HEK293 (cell line): ENCODE data around the gene EPHA2.

Experiments used
- CTCF ChIA-PET: fragments of 350-600 bp; formaldehyde crosslinking; extraction: SDS; loops from one replicate; lab custom pipeline; 2021; ENCODE audit warnings: antibody characterized with exemption; lab: Yijun Ruan, JAX
- POLR2A ChIA-PET: fragments of 300-600 bp; formaldehyde crosslinking; extraction: SDS; loops from one replicate; lab custom pipeline; 2020; ENCODE audit warnings: antibody characterized with exemption, inconsistent platforms; lab: Yijun Ruan, JAX
- H3K27ac ChIP-seq: fragments of 200-500 bp; sonication (Bioruptor generic); 2 replicates; pipeline ENCODE4 v1.5.1; 2014; ENCODE audit warnings: low read depth, low read length, control low read depth, inconsistent platforms; ENCODE audit errors: extremely low read depth
- H3K36me3 ChIP-seq, 2 experiments: fragments of 200-500 bp in 1 of 2; sonication (Bioruptor generic) in 1 of 2; 1 replicate in 1 of 2; 2 replicates in 1 of 2; pipeline ENCODE4 v1.5.1; 2014 to 2017; ENCODE audit warnings: inconsistent platforms in 2 of 2, low read length in 2 of 2; ENCODE audit not compliant: control insufficient read depth in 2 of 2, insufficient read depth in 1 of 2
- H3K4me1 ChIP-seq: fragments of 200-500 bp; sonication (Bioruptor generic); 2 replicates; pipeline ENCODE4 v1.5.1; 2014; ENCODE audit warnings: mild to moderate bottlenecking, low read length, inconsistent platforms; ENCODE audit not compliant: control insufficient read depth, insufficient read depth
- H3K4me3 ChIP-seq: 2 replicates; pipeline ENCODE4 v1.5.1; 2011; ENCODE audit warnings: low read depth, mild to moderate bottlenecking, control low read depth, low read length, moderate library complexity
- H3K9me3 ChIP-seq: fragments of 200-500 bp; sonication (Bioruptor generic); 2 replicates; pipeline ENCODE4 v1.5.1; 2014; ENCODE audit warnings: low read depth, low read length, inconsistent platforms; ENCODE audit not compliant: control insufficient read depth, insufficient read depth
- BCL6B ChIP-seq: fragments of 450-650 bp; formaldehyde crosslinking; IDR thresholded peaks from 2 replicates; pipeline ENCODE4 v1.5.1; 2017; ENCODE audit warnings: missing biosample characterization, missing genetic modification characterization
- EGR2 ChIP-seq: fragments of 450-650 bp; formaldehyde crosslinking; IDR thresholded peaks from 2 replicates; pipeline ENCODE4 v1.5.1; 2016; ENCODE audit warnings: low read depth, missing biosample characterization, missing genetic modification characterization
- GLI2 ChIP-seq: fragments of 450-650 bp; formaldehyde crosslinking; IDR thresholded peaks from 2 replicates; pipeline ENCODE4; 2017; ENCODE audit warnings: missing biosample characterization, missing genetic modification characterization, low read depth, borderline replicate concordance
- GLIS1 ChIP-seq: fragments of 450-650 bp; formaldehyde crosslinking; IDR thresholded peaks from 2 replicates; pipeline ENCODE4 v1.5.1; 2016; ENCODE audit warnings: missing biosample characterization, missing genetic modification characterization
- INSM2 ChIP-seq: fragments of 450-650 bp; formaldehyde crosslinking; IDR thresholded peaks from 2 replicates; pipeline ENCODE4 v1.5.1; 2016; ENCODE audit warnings: missing biosample characterization, missing genetic modification characterization
- KLF16 ChIP-seq: fragments of 450-650 bp; formaldehyde crosslinking; IDR thresholded peaks from 2 replicates; pipeline ENCODE4 v1.5.1; 2017; ENCODE audit warnings: missing biosample characterization, missing genetic modification characterization
- MZF1 ChIP-seq: fragments of 450-650 bp; formaldehyde crosslinking; IDR thresholded peaks from 2 replicates; pipeline ENCODE4 v1.5.1; 2017; ENCODE audit warnings: missing biosample characterization, missing genetic modification characterization, borderline replicate concordance
- PRDM1 ChIP-seq: fragments of 450-650 bp; formaldehyde crosslinking; IDR thresholded peaks from 2 replicates; pipeline ENCODE4; 2016; ENCODE audit warnings: missing biosample characterization, missing genetic modification characterization
- SALL2 ChIP-seq: fragments of 450-650 bp; formaldehyde crosslinking; IDR thresholded peaks from 2 replicates; pipeline ENCODE4 v1.5.0; 2017; ENCODE audit warnings: missing biosample characterization, mild to moderate bottlenecking, missing genetic modification characterization, borderline replicate concordance
- SCRT1 ChIP-seq: fragments of 450-650 bp; formaldehyde crosslinking; IDR thresholded peaks from 2 replicates; pipeline ENCODE4 v1.5.1; 2016; ENCODE audit warnings: missing biosample characterization, missing genetic modification characterization, borderline replicate concordance
- SETDB1 ChIP-seq: IDR thresholded peaks from one replicate; pipeline ENCODE4 v1.6.1; 2017; ENCODE audit warnings: mild to moderate bottlenecking, low read length, moderate library complexity, mixed read lengths; ENCODE audit not compliant: insufficient read length
- SP2 ChIP-seq: fragments of 450-650 bp; formaldehyde crosslinking; IDR thresholded peaks from 2 replicates; pipeline ENCODE4 v1.5.1; 2016; ENCODE audit warnings: missing biosample characterization, missing genetic modification characterization
- SP3 ChIP-seq: fragments of 450-650 bp; formaldehyde crosslinking; IDR thresholded peaks from 2 replicates; pipeline ENCODE4 v1.5.1; 2016; ENCODE audit warnings: missing biosample characterization, missing genetic modification characterization
- TCF7L2 ChIP-seq: IDR thresholded peaks from 2 replicates; pipeline ENCODE4 v1.6.1; 2011; ENCODE audit warnings: low read depth, mild to moderate bottlenecking, inconsistent platforms, low read length, moderate library complexity, borderline replicate concordance
- ZBTB26 ChIP-seq: fragments of 450-650 bp; formaldehyde crosslinking; optimal IDR thresholded peaks from 2 replicates; pipeline ENCODE3; 2016; ENCODE audit warnings: missing biosample characterization, mild to moderate bottlenecking, missing genetic modification characterization
- ZBTB8A ChIP-seq: fragments of 450-650 bp; formaldehyde crosslinking; IDR thresholded peaks from 2 replicates; pipeline ENCODE4 v1.5.1; 2016; ENCODE audit warnings: missing biosample characterization, missing genetic modification characterization
- ZNF121 ChIP-seq: fragments of 450-650 bp; formaldehyde crosslinking; IDR thresholded peaks from 2 replicates; pipeline ENCODE4 v1.5.1; 2016; ENCODE audit warnings: missing biosample characterization, missing genetic modification characterization
- ZNF169 ChIP-seq: fragments of 450-650 bp; formaldehyde crosslinking; IDR thresholded peaks from 2 replicates; pipeline ENCODE4 v1.5.1; 2016; ENCODE audit warnings: missing biosample characterization, missing genetic modification characterization
- ZNF221 ChIP-seq: fragments of 450-650 bp; formaldehyde crosslinking; IDR thresholded peaks from 2 replicates; pipeline ENCODE4 v1.5.1; 2017; ENCODE audit warnings: missing biosample characterization, missing genetic modification characterization, borderline replicate concordance
- ZNF362 ChIP-seq: fragments of 450-650 bp; formaldehyde crosslinking; IDR thresholded peaks from 2 replicates; pipeline ENCODE4 v1.5.1; 2016; ENCODE audit warnings: missing biosample characterization, missing genetic modification characterization
- ZNF426 ChIP-seq: fragments of 450-650 bp; formaldehyde crosslinking; IDR thresholded peaks from 2 replicates; pipeline ENCODE4 v1.5.1; 2017; ENCODE audit warnings: missing biosample characterization, missing genetic modification characterization, mild to moderate bottlenecking, inconsistent platforms, moderate library complexity
- ZNF530 ChIP-seq: fragments of 450-650 bp; formaldehyde crosslinking; IDR thresholded peaks from 2 replicates; pipeline ENCODE4 v1.5.1; 2016; ENCODE audit warnings: low read depth, missing biosample characterization, missing genetic modification characterization
- ZNF548 ChIP-seq: fragments of 450-650 bp; formaldehyde crosslinking; IDR thresholded peaks from 2 replicates; pipeline ENCODE4 v1.5.1; 2016; ENCODE audit warnings: missing biosample characterization, missing genetic modification characterization
- ZNF555 ChIP-seq: fragments of 450-650 bp; formaldehyde crosslinking; conservative IDR thresholded peaks from 2 replicates; pipeline ENCODE4 v1.5.1; 2017; ENCODE audit warnings: missing biosample characterization, mild to moderate bottlenecking, missing genetic modification characterization, inconsistent platforms
- ZNF830 ChIP-seq: fragments of 450-650 bp; IDR thresholded peaks from 2 replicates; pipeline ENCODE4 v1.5.0; 2018; ENCODE audit warnings: missing biosample characterization, missing genetic modification characterization, low read depth, mild to moderate bottlenecking, moderate library complexity
- ZNF837 ChIP-seq: fragments of 450-650 bp; formaldehyde crosslinking; IDR thresholded peaks from 2 replicates; pipeline ENCODE4 v1.5.1; 2016; ENCODE audit warnings: missing biosample characterization, missing genetic modification characterization
- ZSCAN30 ChIP-seq: fragments of 450-650 bp; IDR thresholded peaks from 2 replicates; pipeline ENCODE4 v1.5.1; 2018; ENCODE audit warnings: missing biosample characterization, mild to moderate bottlenecking, missing genetic modification characterization, moderate library complexity
- TF ChIP-seq, protein P1 (sequence below): fragments of 450-650 bp; formaldehyde crosslinking; IDR thresholded peaks from 2 replicates; pipeline ENCODE4 v1.5.1; 2016; ENCODE audit warnings: missing biosample characterization, missing genetic modification characterization

Gene EPHA2

DNA sequence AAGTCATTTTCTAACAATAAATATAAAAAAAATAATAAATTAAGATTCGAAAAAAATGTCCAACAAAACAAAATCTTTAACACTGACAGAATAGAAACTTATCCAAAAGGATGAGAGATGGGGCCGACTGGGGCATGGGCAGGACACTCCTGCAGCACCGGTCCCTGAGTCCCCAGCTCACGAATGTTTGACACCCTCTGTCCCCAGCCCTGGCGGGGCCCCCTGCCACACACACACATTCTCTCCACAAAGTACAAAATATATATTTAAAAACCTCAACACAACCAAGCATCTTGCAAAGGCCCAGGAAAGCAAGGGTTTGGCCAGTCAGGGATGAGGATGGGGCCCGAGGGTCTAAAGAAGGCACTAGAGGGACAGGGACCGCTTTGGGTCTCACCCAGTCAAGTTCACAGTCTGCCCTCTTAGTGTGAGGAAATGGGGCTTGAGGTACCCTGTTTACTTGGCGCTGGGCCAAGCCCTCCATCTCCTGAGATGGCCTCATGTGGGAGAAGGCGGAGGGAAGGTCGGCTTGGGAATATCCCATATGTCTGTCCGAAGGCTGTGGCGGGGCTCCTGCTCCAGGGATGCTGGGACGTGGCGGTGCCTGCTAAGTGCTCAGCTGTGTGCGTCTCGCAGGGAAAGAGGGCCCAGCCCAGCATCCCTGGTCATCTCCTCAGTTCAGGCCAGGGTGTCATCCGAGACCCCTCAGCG lies 31.3 kb downstream of the EPHA2 start (continued):
- no peak for TF ChIP-seq SP2 (tag by site-specific recombination)

DNA sequence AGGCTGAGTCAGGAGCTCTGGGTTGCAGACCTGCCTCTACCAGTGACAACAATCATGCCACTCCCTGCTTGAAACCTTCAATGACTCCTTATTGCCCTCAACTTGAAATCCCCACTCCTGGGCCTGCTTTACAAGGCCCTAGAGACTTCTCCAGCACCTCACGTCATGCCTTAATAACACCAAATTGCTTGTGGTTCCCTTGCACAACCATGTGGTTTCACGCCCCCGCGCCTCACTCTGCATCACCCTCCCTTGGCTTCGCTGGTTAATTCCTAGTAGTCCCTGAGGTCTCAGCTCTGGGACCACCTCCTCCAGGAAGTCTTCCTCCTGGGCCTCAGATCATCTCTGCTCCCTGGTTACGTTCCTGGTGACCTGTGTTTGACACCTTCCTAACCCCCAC lies 33.0 kb downstream of the EPHA2 start:
- Histone ChIP-seq H3K36me3 (peaks cover 0 to 36% of the 10 kb centered on the region in 2 experiments; a peak in 1 of 3 replicates), H3K9me3 (no peaks in the 10 kb centered on the region), H3K4me3 (no peak overlapping the region), H3K27ac (peak overlapping the region; percentile 29; the same call in 1 of the 2 replicates), H3K4me1 (peaks cover 6% of the 10 kb centered on the region)
- ChIA-PET CTCF (interaction anchor here (6.7 kb wide), 1 partner anchor 41 kb away, joined by 34 read pairs; no protein-coding TSS in a partner anchor), POLR2A (interaction anchor here (1.0 kb wide), 1 partner anchor 33 kb away, joined by 3 read pairs; the partner anchor contains the start of gene EPHA2)
- TF ChIP-seq SCRT1 (peak; percentile 35; the same call in 1 of the 2 replicates), EGR2 (peak; percentile 95), INSM2 (tag by site-specific recombination) (peak; percentile 100), ZNF426 (tag by site-specific recombination) (no peak), MZF1 (tag by site-specific recombination) (peak; percentile 100), SP3 (tag by site-specific recombination) (peak; percentile 74), GLIS1 (peak; percentile 98), ZNF830 (tag by site-specific recombination) (no peak), SALL2 (tag by site-specific recombination) (no peak), ZSCAN30 (tag by site-specific recombination) (no peak), ZBTB8A (tag by site-specific recombination) (peak; percentile 82), ZNF362 (tag by site-specific recombination) (no peak), SETDB1 (no peak), ZNF121 (tag by site-specific recombination) (peak; percentile 87), ZNF530 (tag by site-specific recombination) (no peak), TCF7L2 (no peak), ZNF548 (no peak), GLI2 (tag by site-specific recombination) (peak; percentile 98; the same call in 1 of the 2 replicates), ZNF555 (tag by site-specific recombination) (no peak), BCL6B (tag by site-specific recombination) (no peak), PRDM1 (tag by site-specific recombination) (no peak), ZBTB26 (tag by site-specific recombination) (peak; percentile 55), ZNF169 (tag by site-specific recombination) (no peak), ZNF837 (tag by site-specific recombination) (no peak), KLF16 (peak; percentile 97), ZNF221 (tag by site-specific recombination) (no peak)
- TF ChIP-seq, protein P1, sequence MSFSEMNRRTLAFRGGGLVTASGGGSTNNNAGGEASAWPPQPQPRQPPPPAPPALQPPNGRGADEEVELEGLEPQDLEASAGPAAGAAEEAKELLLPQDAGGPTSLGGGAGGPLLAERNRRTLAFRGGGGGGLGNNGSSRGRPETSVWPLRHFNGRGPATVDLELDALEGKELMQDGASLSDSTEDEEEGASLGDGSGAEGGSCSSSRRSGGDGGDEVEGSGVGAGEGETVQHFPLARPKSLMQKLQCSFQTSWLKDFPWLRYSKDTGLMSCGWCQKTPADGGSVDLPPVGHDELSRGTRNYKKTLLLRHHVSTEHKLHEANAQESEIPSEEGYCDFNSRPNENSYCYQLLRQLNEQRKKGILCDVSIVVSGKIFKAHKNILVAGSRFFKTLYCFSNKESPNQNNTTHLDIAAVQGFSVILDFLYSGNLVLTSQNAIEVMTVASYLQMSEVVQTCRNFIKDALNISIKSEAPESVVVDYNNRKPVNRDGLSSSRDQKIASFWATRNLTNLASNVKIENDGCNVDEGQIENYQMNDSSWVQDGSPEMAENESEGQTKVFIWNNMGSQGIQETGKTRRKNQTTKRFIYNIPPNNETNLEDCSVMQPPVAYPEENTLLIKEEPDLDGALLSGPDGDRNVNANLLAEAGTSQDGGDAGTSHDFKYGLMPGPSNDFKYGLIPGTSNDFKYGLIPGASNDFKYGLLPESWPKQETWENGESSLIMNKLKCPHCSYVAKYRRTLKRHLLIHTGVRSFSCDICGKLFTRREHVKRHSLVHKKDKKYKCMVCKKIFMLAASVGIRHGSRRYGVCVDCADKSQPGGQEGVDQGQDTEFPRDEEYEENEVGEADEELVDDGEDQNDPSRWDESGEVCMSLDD (tag by site-specific recombination), result peak; percentile 79; the same call in 1 of the 2 replicates
